SK-N-MC (cell line): Measurements from ENCODE around the gene TTR.

Experiments
- EZH2 ChIP-seq: fragments of 200-600 bp; sonication (generic); IDR thresholded peaks from one replicate; pipeline ENCODE4 v1.6.1; 2017; ENCODE audit warnings: antibody characterized with exemption
- POLR2AphosphoS5 ChIP-seq: IDR thresholded peaks from 2 replicates; pipeline ENCODE4 v1.6.1; 2012; ENCODE audit warnings: mild to moderate bottlenecking, low read depth, low read length, borderline replicate concordance

GRCh38 chr18:31575515-31576257 is 16.0 kb upstream of the TTR start:
- TF ChIP-seq POLR2AphosphoS5 = no peak
- TF ChIP-seq EZH2 = no peak
